H1 (cell line): ENCODE data around the gene PEAK3. TPM values are rescaled to one million over a fixed set of nuclear protein-coding genes. Genes with fewer than 3 reads are reported as not detected.

Experiments
- CTCF ChIA-PET: fragments of 300-600 bp; sonication (Branson Sonifier 250); formaldehyde crosslinking; loops from one replicate; lab custom pipeline; 2021; ENCODE audit not compliant: partially characterized antibody; lab: Charles Lee
- POLR2A ChIA-PET: fragments of 300-600 bp; sonication (Branson Sonifier 250); formaldehyde crosslinking; loops from one replicate; lab custom pipeline; 2021; ENCODE audit warnings: inconsistent platforms; ENCODE audit not compliant: partially characterized antibody; lab: Charles Lee
- DNase-seq, 2 experiments: peaks; one replicate each; pipeline versions ENCODE4 v3.0.0 to v3.0.0-alpha.2; 2010 to 2022; ENCODE audit warnings: low spot score in 2 of 2, low read depth in 1 of 2, mixed read lengths in 1 of 2
- FAIRE-seq: peaks from 2 replicates; lab custom pipeline; 2011; peaks lifted over from hg19 to GRCh38; lab: Jason Lieb, UNC
- H2AFZ ChIP-seq: 2 replicates; pipeline ENCODE4 v1.8.1; 2012; ENCODE audit warnings: low read length, inconsistent platforms
- H2AK5ac ChIP-seq: 2 replicates; pipeline ENCODE4 v1.6.1; 2013; ENCODE audit warnings: low read depth, low read length
- H2BK120ac ChIP-seq: replicated peaks from 2 replicates; pipeline ENCODE3; 2013; ENCODE audit warnings: low read depth, low read length, inconsistent platforms
- H2BK12ac ChIP-seq: 2 replicates; pipeline ENCODE4 v1.6.1; 2013; ENCODE audit warnings: low read depth, low read length
- H2BK15ac ChIP-seq: 2 replicates; pipeline ENCODE4 v1.6.1; 2013; ENCODE audit warnings: low read length
- H2BK20ac ChIP-seq: 2 replicates; pipeline ENCODE4 v1.6.1; 2013; ENCODE audit warnings: low read length
- H2BK5ac ChIP-seq: 2 replicates; pipeline ENCODE4 v1.6.1; 2013; ENCODE audit warnings: low read depth, low read length
- H3K14ac ChIP-seq: 2 replicates; pipeline ENCODE4 v1.6.1; 2013; ENCODE audit warnings: inconsistent platforms; ENCODE audit not compliant: insufficient read length
- H3K18ac ChIP-seq: 2 replicates; pipeline ENCODE4 v1.6.1; 2013; ENCODE audit warnings: low read length; ENCODE audit errors: extremely low read depth
- H3K23ac ChIP-seq: 2 replicates; pipeline ENCODE4 v1.6.1; 2013; ENCODE audit warnings: inconsistent platforms; ENCODE audit not compliant: insufficient read length
- H3K23me2 ChIP-seq: 2 replicates; pipeline ENCODE4 v1.6.1; 2013; ENCODE audit warnings: low read depth, low read length
- H3K27ac ChIP-seq: 2 replicates; pipeline ENCODE4 v1.6.1; 2011; ENCODE audit warnings: low read depth, low read length, inconsistent platforms
- H3K27me3 ChIP-seq, 4 experiments: replicated peaks in 1 of 4; 1 replicate in 1 of 4; 2 replicates in 3 of 4; pipeline versions ENCODE4 v1.6.1 to v1.8.1; 2011 to 2013; ENCODE audit warnings: low read length in 3 of 4, mild to moderate bottlenecking in 3 of 4, inconsistent platforms in 2 of 4, mixed read lengths in 2 of 4, moderate library complexity in 1 of 4; ENCODE audit not compliant: control insufficient read depth in 3 of 4, insufficient read depth in 3 of 4; ENCODE audit errors: extremely low read depth in 1 of 4
- H3K36me3 ChIP-seq, 4 experiments: 2 replicates each; pipeline versions ENCODE4 v1.6.1 to v1.8.1; 2011 to 2013; ENCODE audit warnings: mild to moderate bottlenecking in 4 of 4, low read length in 3 of 4, moderate library complexity in 2 of 4, control low read depth in 1 of 4, inconsistent platforms in 1 of 4; ENCODE audit not compliant: insufficient read depth in 4 of 4, control insufficient read depth in 2 of 4
- H3K4ac ChIP-seq: replicated peaks from 2 replicates; pipeline ENCODE3; 2013; ENCODE audit warnings: low read length, low read depth, mixed read lengths, inconsistent platforms; ENCODE audit not compliant: insufficient read length
- H3K4me1 ChIP-seq, 4 experiments: replicated peaks in 1 of 4; 1 replicate in 1 of 4; 2 replicates in 3 of 4; pipeline versions ENCODE4 v1.6.1 to v1.8.1; 2011 to 2013; ENCODE audit warnings: low read length in 3 of 4, inconsistent platforms in 2 of 4, mixed read lengths in 1 of 4; ENCODE audit not compliant: insufficient read depth in 4 of 4, control insufficient read depth in 3 of 4
- H3K4me2 ChIP-seq, 2 experiments: 2 replicates each; pipeline versions ENCODE4 v1.6.1 to v1.8.1; 2011 to 2013; ENCODE audit warnings: low read depth in 2 of 2, low read length in 2 of 2, control low read depth in 1 of 2, inconsistent platforms in 1 of 2, mild to moderate bottlenecking in 1 of 2; ENCODE audit not compliant: insufficient read depth in 1 of 2
- H3K4me3 ChIP-seq, 4 experiments: fragments of 200-600, 300-600 bp in 1 of 4; sonication (generic), shearing (Covaris generic), sonication (Bioruptor Twin) in 1 of 4; 2 replicates each; pipeline versions ENCODE4 v1.5.1 to v1.8.1; 2011 to 2016; ENCODE audit warnings: low read length in 4 of 4, low read depth in 3 of 4, control low read depth in 2 of 4, inconsistent platforms in 2 of 4, mild to moderate bottlenecking in 2 of 4, mixed read lengths in 1 of 4, moderate library complexity in 1 of 4; ENCODE audit not compliant: insufficient read depth in 2 of 4; ENCODE audit errors: extremely low read depth in 1 of 4
- H3K56ac ChIP-seq: replicated peaks from 2 replicates; pipeline ENCODE3; 2013; ENCODE audit warnings: low read depth, mild to moderate bottlenecking, mixed read lengths, low read length, inconsistent platforms; ENCODE audit not compliant: insufficient read length
- H3K79me1 ChIP-seq: 2 replicates; pipeline ENCODE4 v1.6.1; 2013; ENCODE audit warnings: low read depth, low read length, control low read depth
- H3K79me2 ChIP-seq, 2 experiments: 2 replicates each; pipeline versions ENCODE4 v1.6.1 to v1.8.1; 2012 to 2013; ENCODE audit warnings: low read length in 2 of 2, mild to moderate bottlenecking in 2 of 2, inconsistent platforms in 1 of 2; ENCODE audit not compliant: insufficient read depth in 2 of 2, control insufficient read depth in 1 of 2
- H3K9ac ChIP-seq, 4 experiments: replicated peaks in 1 of 4; 1 replicate in 1 of 4; 2 replicates in 3 of 4; pipeline versions ENCODE4 v1.6.1 to v1.8.1; 2011 to 2013; ENCODE audit warnings: low read depth in 3 of 4, low read length in 3 of 4, control low read depth in 2 of 4, mild to moderate bottlenecking in 2 of 4, moderate library complexity in 2 of 4, inconsistent platforms in 1 of 4; ENCODE audit errors: extremely low read depth in 1 of 4
- H3K9me3 ChIP-seq, 2 experiments: 2 replicates each; pipeline versions ENCODE4 v1.6.1 to v1.8.1; 2012 to 2013; ENCODE audit warnings: mild to moderate bottlenecking in 2 of 2, moderate library complexity in 2 of 2, control low read depth in 1 of 2, inconsistent platforms in 1 of 2, low read depth in 1 of 2, low read length in 1 of 2, mixed read lengths in 1 of 2; ENCODE audit not compliant: insufficient read depth in 2 of 2
- H4K20me1 ChIP-seq, 2 experiments: replicated peaks in 1 of 2; 2 replicates each; pipeline versions ENCODE3 to v1.8.1; 2011 to 2013; ENCODE audit warnings: inconsistent platforms in 2 of 2, low read length in 2 of 2, mild to moderate bottlenecking in 1 of 2; ENCODE audit not compliant: insufficient read depth in 2 of 2, control insufficient read depth in 1 of 2
- H4K5ac ChIP-seq: 2 replicates; pipeline ENCODE4 v1.6.1; 2013; ENCODE audit warnings: low read length, low read depth, mixed read lengths, inconsistent platforms; ENCODE audit not compliant: insufficient read length
- H4K8ac ChIP-seq: 2 replicates; pipeline ENCODE4 v1.8.0; 2013; ENCODE audit warnings: mild to moderate bottlenecking, moderate library complexity, low read length, inconsistent platforms; ENCODE audit not compliant: insufficient read depth; ENCODE audit errors: extremely low read depth
- H4K91ac ChIP-seq: replicated peaks from 2 replicates; pipeline ENCODE3; 2013; ENCODE audit warnings: low read length, mixed read lengths, inconsistent platforms; ENCODE audit not compliant: insufficient read length
- GTF2F1 ChIP-seq: IDR thresholded peaks from 2 replicates; pipeline ENCODE4 v1.6.1; 2012; ENCODE audit warnings: low read depth, low read length, improper control_type of control experiment, borderline replicate concordance
- HDAC2 ChIP-seq, 2 experiments: fragments of 300-600 bp in 1 of 2; sonication (generic) in 1 of 2; IDR thresholded peaks; 2 replicates each; pipeline ENCODE4 v1.6.1; 2011 to 2012; ENCODE audit warnings: low read depth in 2 of 2, low read length in 2 of 2, mild to moderate bottlenecking in 2 of 2, moderate library complexity in 2 of 2, borderline replicate concordance in 1 of 2, inconsistent platforms in 1 of 2
- POLR2A ChIP-seq, 2 experiments: IDR thresholded peaks; 1 replicate in 1 of 2; 2 replicates in 1 of 2; pipeline ENCODE4 v1.6.1; 2011; ENCODE audit warnings: low read depth in 2 of 2, low read length in 2 of 2, mild to moderate bottlenecking in 2 of 2; ENCODE audit errors: control extremely low read depth in 1 of 2
- WGBS, 2 experiments: shearing (Covaris generic) in 1 of 2; methylation state at CpG; one replicate each; pipeline versions ENCODE4 v1.1.6 to v1.1.7; 2013 to 2015; ENCODE audit warnings: low lambda C conversion rate in 2 of 2, mixed read lengths in 2 of 2, inconsistent platforms in 1 of 2, low coverage in 1 of 2, missing lambda C conversion rate in 1 of 2; ENCODE audit not compliant: insufficient replicate concordance in 2 of 2, insufficient coverage in 1 of 2, insufficient read length in 1 of 2; ENCODE audit errors: extremely low coverage in 1 of 2, missing lambda C conversion rate in 1 of 2; 5-methylcytosine and 5-hydroxymethylcytosine counted together
- polyA plus RNA-seq, 7 experiments: library from polyadenylated mRNA; depleted of rRNA in 3 of 7; stranded (reverse) in 5 of 7; unstranded in 2 of 7; fragments of >200 nt in 5 of 7; fragments of 200-250 nt in 2 of 7; gene quantifications; 1 replicate in 5 of 7; 2 replicates in 1 of 7; 4 replicates in 1 of 7; pipeline versions ENCODE4 v1.2.1 to v1.2.3, GENCODE V29; 2011 to 2013; ENCODE audit warnings: missing spikeins in 2 of 7, mixed read lengths in 2 of 7
- total RNA-seq: library from RNA; stranded (reverse); fragmentation: NEBNext Ultra II Directional; extraction: Animal tissue kit (Norgen Biotek cat#: 25700); gene quantifications from 2 replicates; pipeline ENCODE4 v1.2.1, GENCODE V29; 2021

Gene PEAK3
- total and polyA plus RNA-seq, 2 of the 8 experiments (the other 6 are each of a cell fraction or from before 2014, with no cell fraction given), result not detected

- Histone ChIP-seq H2BK5ac (no peak overlapping the region), H3K9ac (no peak overlapping the region), H3K36me3 (no peaks in the 10 kb centered on the region; a peak in 1 of 8 replicates), H2BK12ac (no peak overlapping the region), H3K18ac (no peak overlapping the region), H3K4me3 (no peak overlapping the region), H2BK15ac (no peak overlapping the region), H3K14ac (no peak overlapping the region), H4K8ac (no peak overlapping the region), H2AFZ (no peak overlapping the region), H4K91ac (no peak overlapping the region), H3K23me2 (no peaks in the 10 kb centered on the region), H3K79me1 (no peaks in the 10 kb centered on the region), H3K27me3 (no peaks in the 10 kb centered on the region), H3K79me2 (no peaks in the 10 kb centered on the region), H2BK20ac (no peak overlapping the region), H3K23ac (no peak overlapping the region), H3K4ac (no peak overlapping the region), H3K56ac (no peak overlapping the region), H3K27ac (no peak overlapping the region), H3K4me1 (peaks cover 0 to 4% (median under 1%) of the 10 kb centered on the region in 4 experiments; a peak in 4 of 7 replicates), H4K20me1 (peaks cover 0 to 1% of the 10 kb centered on the region in 2 experiments), H4K5ac (no peak overlapping the region), H3K4me2 (no peak overlapping the region), H3K9me3 (no peaks in the 10 kb centered on the region), H2AK5ac (no peak overlapping the region), H2BK120ac (no peak overlapping the region)
- CTCF ChIA-PET, result interaction anchor here (1.0 to 9.8 kb wide), 17 partner anchors 9 to 105 kb away, joined by 3 to 106 read pairs (median 12); partner anchors contain the start of genes JSRP1, LSM7, PLEKHJ1 and SPPL2B
- no peak for FAIRE-seq
- no peak for DNase-seq
- POLR2A ChIA-PET, result interaction anchor here (0.6 to 4.1 kb wide), 9 partner anchors 9 to 1530 kb away, joined by 3 to 29 read pairs (median 4); partner anchors contain the start of genes AMH and PEAK3
- TF ChIP-seq POLR2A (IDR thresholded peaks at IDR 0.05; ENCODE audit: control extremely low read depth in 1 of 2, low read depth in 2 of 2, low read length in 2 of 2) (no peak), GTF2F1 (no peak), HDAC2 (IDR thresholded peaks at IDR 0.05; ENCODE audit: borderline replicate concordance in 1 of 2, low read depth in 2 of 2, low read length in 2 of 2) (no peak)
- 88% methylated on average over 13 of the region's 13 CpGs; no CpG with 5 or more reads in 1 of the 2 experiments for WGBS, 2 experiments
Measured at GRCh38 chr19:2317300-2317699, 35.3 kb upstream of the PEAK3 start.
